Raji (cell line): ENCODE measurements around the gene IQSEC2.

Experiments used
- POLR2A ChIP-seq: IDR thresholded peaks from 2 replicates; pipeline ENCODE4 v1.6.1; 2011; ENCODE audit warnings: low read depth, low read length, control low read depth; ENCODE audit not compliant: insufficient read depth

IQSEC2 gene

DNA sequence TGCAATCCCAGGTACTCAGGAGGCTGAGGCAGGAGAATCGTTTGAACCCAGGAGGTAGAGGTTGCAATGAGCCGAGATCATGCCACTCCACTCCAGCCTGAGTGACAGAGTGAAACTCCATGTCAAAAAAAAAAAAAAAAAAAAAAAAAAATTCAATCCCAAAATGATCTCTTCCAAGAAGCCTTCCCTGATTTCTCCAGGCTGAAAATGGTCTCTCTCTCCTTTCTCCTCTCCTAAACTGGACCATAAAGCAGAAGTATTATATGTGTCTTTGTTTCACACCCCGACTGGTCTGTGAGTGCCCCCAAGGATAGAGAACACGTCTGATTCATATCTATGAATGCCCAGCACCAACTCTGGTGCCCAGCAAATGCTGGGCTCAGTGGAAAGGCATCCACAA is 39.1 kb downstream of the IQSEC2 start:
- TF ChIP-seq POLR2A = no peak

GRCh38 chrX:53241558-53241957 is 39.8 kb downstream of the IQSEC2 start:
- TF ChIP-seq POLR2A = no peak

GRCh38 chrX:53239474-53239873 is 41.9 kb downstream of the IQSEC2 start:
- TF ChIP-seq POLR2A = no peak

- no peak for TF ChIP-seq POLR2A
Measured at GRCh38 chrX:53237056-53237455, 44.3 kb downstream of the IQSEC2 start.

DNA sequence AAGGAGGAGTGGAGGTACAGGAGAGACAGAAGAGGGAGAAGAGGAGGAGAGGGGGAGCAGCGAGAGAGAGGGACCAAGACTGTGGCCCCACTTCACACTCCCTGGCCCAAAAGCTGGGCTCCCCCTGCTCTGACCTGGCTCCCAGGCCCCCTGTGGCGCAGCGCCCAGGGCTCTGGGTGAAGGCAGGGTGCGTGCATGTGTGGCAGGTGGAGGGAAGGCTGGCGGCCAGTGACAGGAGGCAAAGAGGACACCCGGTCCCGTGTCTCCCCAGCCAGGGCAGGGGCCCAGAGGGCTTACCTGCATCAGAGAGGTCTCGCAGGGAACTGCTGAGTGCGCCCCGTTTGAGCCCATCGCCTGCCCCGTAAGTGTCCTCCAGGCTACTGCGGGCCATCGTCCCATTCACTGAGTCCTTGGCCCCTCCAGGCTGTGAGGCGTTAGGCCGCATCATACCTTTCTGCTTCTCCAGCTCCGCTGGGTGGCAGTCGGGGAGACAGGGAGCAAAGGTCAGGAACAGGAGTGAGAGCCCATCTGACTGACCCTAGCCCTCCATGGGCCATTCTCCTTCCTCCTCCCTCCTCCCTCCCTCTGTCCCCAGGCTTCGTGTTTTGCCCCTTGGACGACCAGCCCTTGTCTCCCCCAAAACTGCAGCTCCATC is 45.2 kb downstream of the IQSEC2 start:
- TF ChIP-seq POLR2A = no peak

DNA sequence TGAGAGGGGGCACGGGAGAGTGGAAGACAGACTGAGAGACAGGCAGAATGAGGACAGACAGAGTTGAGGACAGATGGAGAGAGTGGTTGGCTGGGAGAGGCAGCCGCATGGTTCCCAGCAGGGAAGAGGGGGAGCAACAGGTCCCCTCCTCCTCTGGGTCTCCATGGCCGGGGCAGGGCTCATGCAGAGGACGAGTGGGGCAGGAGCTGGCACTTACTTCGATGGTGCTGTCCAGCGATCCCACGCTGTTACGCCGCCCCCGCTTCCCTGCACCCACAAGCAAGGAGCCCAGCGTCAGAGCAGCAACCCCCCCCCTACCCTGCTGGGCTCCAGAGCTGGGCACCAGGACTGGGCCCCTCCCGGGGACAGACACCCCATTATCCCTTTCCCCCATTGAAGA is 45.8 kb downstream of the IQSEC2 start:
- TF ChIP-seq POLR2A = no peak

DNA sequence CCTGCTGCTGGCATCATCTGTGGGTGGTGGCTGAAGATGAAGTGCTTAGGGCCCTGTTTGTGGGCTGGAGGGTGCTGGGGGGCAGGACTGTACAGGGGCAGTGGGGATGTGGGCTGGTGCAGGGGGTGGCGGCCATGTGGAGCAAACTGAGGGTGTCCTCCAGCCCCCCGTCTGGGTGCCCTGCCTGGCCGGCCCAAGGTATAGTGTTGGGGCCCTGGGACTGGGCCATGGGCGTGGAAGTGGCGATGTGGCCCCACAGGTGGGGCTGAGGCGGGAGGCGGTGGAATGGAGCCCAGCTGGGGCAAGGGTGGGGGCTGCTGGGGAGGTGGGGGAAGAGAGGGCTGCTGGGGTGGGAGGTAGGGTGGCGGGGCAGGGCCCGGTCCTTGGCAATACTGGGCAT is 46.9 kb downstream of the IQSEC2 start:
- TF ChIP-seq POLR2A = no peak

DNA sequence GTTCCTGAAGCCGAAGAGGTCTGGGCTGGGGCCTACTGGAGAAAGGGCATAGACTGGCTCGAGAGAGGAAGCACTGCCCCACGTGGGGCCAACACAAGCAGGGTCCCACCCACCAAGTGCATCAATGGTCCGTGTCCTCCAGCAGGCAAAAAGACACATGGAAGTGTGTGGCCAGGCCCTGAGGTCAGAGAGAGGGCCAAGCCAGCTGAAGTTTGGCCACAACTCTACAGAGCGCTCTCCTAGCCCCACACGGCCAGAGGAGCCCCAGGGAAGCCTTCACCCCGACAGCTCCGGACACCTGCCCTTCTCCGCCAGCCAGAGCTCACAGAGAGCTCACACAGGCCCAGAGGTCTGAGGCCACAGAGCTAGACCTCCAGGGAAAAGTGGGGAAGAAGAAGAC is 47.8 kb downstream of the IQSEC2 start:
- TF ChIP-seq POLR2A = no peak

GRCh38 chrX:53230116-53230515 is 51.3 kb downstream of the IQSEC2 start:
- no peak for TF ChIP-seq POLR2A

GRCh38 chrX:53227224-53227765 is 54.1 kb downstream of the IQSEC2 start:
- no peak for TF ChIP-seq POLR2A

DNA sequence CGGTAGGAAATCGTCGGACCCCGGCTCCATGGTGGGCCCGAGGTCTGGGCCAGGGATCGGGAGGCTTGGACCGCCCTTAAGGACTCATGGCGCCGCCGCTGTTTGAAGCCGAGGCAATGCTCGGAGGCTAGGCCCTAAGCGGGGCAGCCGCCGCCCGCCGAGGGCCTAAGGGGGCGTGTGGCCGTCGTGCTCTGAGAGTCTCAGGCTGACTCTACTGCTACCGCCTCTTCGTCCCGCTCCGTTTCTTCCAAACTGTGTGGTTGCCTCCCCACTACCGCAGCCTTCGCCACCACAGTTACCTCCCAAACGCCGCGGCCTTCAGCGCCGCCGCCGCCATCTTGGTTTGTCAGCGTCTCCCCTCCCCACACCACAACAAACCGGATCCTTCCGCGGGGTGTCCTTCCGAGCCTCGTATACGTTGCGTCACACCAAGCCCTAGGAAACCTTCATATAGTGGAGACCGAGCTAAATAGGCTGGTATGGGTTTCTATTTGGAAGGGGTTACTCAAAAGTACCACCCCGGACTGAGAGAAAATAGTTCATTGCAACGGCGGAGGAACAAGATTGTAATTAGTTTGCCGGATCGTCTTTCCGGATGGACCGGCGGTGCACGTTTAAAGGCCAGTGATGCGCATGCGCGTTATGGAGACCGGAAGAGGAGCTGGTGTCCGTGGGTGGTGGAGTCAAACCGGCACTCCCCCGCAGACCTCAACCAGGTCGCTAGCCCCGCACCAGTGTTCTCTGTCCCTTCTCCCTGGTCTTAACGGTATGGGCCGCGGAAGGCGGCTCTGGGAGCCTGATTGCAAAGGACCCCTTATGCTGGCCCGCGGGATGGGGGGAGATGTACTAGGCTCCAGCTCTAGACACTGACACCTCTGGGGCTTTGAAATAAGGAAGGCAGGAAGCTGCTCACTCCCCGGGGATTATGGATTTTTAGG is 56.3 kb downstream of the IQSEC2 start, which contains the start of gene KDM5C:
Gene KDM5C, minus strand, starts transcription at position 348 of the 938 bp plus-strand sequence. Its CDS starts 318 bp downstream, at position 30.
- peak; percentile 85 for TF ChIP-seq POLR2A

DNA sequence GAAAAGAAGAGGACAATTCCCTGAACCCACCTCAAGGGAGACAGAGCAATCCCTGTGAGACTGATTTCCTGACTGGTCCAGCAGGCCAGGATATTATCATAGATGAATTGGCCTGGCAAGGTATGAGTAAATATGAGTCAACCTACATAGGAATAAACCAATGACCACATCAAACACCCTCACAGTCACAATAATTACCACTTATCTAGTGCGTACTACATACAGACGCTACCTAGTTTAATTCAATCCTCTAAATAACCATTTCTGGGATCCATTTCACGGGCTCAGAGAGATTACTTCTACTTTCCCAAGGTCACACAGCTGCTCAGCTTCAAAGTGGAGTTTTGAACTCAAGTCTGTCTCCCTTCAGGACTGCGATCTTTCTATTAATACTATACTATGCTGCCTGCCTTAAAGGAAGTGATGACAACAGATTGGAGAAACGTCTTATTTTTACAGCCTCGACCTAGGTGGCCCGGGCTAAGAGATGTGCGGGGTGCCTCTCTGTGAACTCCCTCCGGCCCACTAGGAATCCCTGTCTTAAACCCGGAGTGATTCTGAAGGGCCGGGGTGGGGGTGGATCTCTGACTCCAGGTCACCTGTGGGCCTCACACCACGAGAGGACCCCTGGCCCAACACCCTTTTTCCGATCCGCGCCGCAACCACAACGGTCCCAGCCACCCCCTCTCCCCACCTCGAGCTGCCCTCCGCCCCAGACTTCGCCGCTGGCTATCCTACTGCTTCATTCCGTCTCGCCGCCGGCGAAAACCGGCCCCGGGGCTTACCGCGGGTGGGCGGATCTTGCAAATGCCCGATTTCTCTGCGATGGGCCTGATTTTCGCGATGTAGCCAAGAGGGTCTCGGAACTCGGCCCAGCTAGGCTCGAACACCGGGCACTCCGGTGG is 57.2 kb downstream of the IQSEC2 start:
- no peak for TF ChIP-seq POLR2A

- no peak for TF ChIP-seq POLR2A
Measured at GRCh38 chrX:53223068-53223693, 58.2 kb downstream of the IQSEC2 start.
